HepG2 (cell line): ENCODE measurements around the gene AGAP3. TPM values are rescaled to one million over a fixed set of nuclear protein-coding genes. Genes with fewer than 3 reads are reported as not detected.
A peak's percentile ranks its signal among the peaks of the same experiment; 100 is the strongest.

Experiments used
- ATAC-seq: fragments of 200-7000 bp; cut with Tn5 transposase; 3 replicates; pipeline ENCODE4 v1.9.1; 2020; ENCODE audit warnings: mild to moderate bottlenecking, moderate library complexity
- BruUV-seq: library from RNA; stranded (reverse); fragments of 400-500 nt; replicated peaks from 2 replicates; lab custom pipeline; 2021; lab: Mats Ljungman, UMichigan
- CTCF ChIA-PET: fragments of 300-600 bp; formaldehyde crosslinking; extraction: SDS; loops from one replicate; lab custom pipeline; 2021; ENCODE audit warnings: low total read pairs, inconsistent platforms, low intra/inter-chr PET ratio; lab: Yijun Ruan, JAX
- POLR2A ChIA-PET: fragments of 350-600 bp; sonication (Branson Sonifier 250); formaldehyde crosslinking; loops from one replicate; lab custom pipeline; 2020; ENCODE audit warnings: antibody characterized with exemption, inconsistent platforms; lab: Yijun Ruan, JAX
- DNase-seq: peaks from one replicate; pipeline ENCODE4 v3.0.0-alpha.2; 2015; ENCODE audit warnings: low spot score
- FAIRE-seq: peaks from 3 replicates; lab custom pipeline; 2011; peaks lifted over from hg19 to GRCh38; lab: Jason Lieb, UNC
- H2AFZ ChIP-seq: one replicate; pipeline ENCODE4 v1.6.1; 2011; ENCODE audit warnings: low read length, inconsistent platforms
- H3K27ac ChIP-seq: fragments of 300-600 bp; 3 replicates; pipeline ENCODE4 v1.8.0; 2011; ENCODE audit warnings: mixed run types, mild to moderate bottlenecking, mixed read lengths, low read length, inconsistent platforms; ENCODE audit not compliant: insufficient read depth; ENCODE audit errors: extremely low read length
- H3K27me3 ChIP-seq, 2 experiments: fragments of 200-600 bp in 1 of 2; 2 replicates in 1 of 2; 3 replicates in 1 of 2; pipeline versions ENCODE4 v1.6.0 to v1.8.0; 2011; ENCODE audit warnings: low read length in 2 of 2, mild to moderate bottlenecking in 2 of 2, moderate library complexity in 2 of 2, inconsistent platforms in 1 of 2; ENCODE audit not compliant: insufficient read depth in 2 of 2, control insufficient read depth in 1 of 2
- H3K36me3 ChIP-seq, 2 experiments: fragments of 200-600 bp in 1 of 2; replicated peaks in 1 of 2; 2 replicates in 1 of 2; 3 replicates in 1 of 2; pipeline versions ENCODE4 v1.5.1 to v1.8.0; 2011; ENCODE audit warnings: low read length in 2 of 2, inconsistent platforms in 1 of 2; ENCODE audit not compliant: insufficient read depth in 2 of 2, control insufficient read depth in 1 of 2
- H3K4me1 ChIP-seq: 2 replicates; pipeline ENCODE4 v1.5.1; 2012; ENCODE audit warnings: low read length, inconsistent platforms; ENCODE audit not compliant: insufficient read depth
- H3K4me2 ChIP-seq: 2 replicates; pipeline ENCODE4 v1.6.0; 2011; ENCODE audit warnings: low read depth, low read length, inconsistent platforms
- H3K4me3 ChIP-seq, 3 experiments: fragments of 200-600 bp in 1 of 3; sonication (generic), shearing (Covaris generic) in 1 of 3; replicated peaks in 1 of 3; 2 replicates each; pipeline ENCODE4 v1.5.1; 2011 to 2016; ENCODE audit warnings: low read length in 3 of 3, inconsistent platforms in 2 of 3, low read depth in 2 of 3, mild to moderate bottlenecking in 2 of 3, control low read depth in 1 of 3, mixed read lengths in 1 of 3; ENCODE audit not compliant: insufficient read depth in 1 of 3
- H3K79me2 ChIP-seq: one replicate; pipeline ENCODE4 v1.6.1; 2011; ENCODE audit warnings: low read length, inconsistent platforms; ENCODE audit not compliant: insufficient read depth
- H3K9ac ChIP-seq: 2 replicates; pipeline ENCODE4 v1.6.0; 2011; ENCODE audit warnings: mild to moderate bottlenecking, low read depth, low read length, inconsistent platforms; ENCODE audit not compliant: insufficient read depth
- H3K9me3 ChIP-seq: 2 replicates; pipeline ENCODE4 v1.5.1; 2012; ENCODE audit warnings: mild to moderate bottlenecking, low read length
- H4K20me1 ChIP-seq: 2 replicates; pipeline ENCODE4 v1.6.0; 2011; ENCODE audit warnings: inconsistent platforms, mild to moderate bottlenecking, low read length, moderate library complexity; ENCODE audit not compliant: insufficient read depth
- IRF2 ChIP-seq: IDR thresholded peaks from 2 replicates; pipeline ENCODE4 v1.6.1; 2018; ENCODE audit warnings: missing genetic modification reagents, missing compliant biosample characterization
- MAZ ChIP-seq, 2 experiments: sonication (generic) in 1 of 2; formaldehyde crosslinking in 1 of 2; IDR thresholded peaks; 2 replicates each; pipeline versions ENCODE4 v1.5.0 to v1.6.1; 2012 to 2020; ENCODE audit warnings: low read depth in 2 of 2, mild to moderate bottlenecking in 2 of 2, borderline replicate concordance in 1 of 2, improper control_type of control experiment in 1 of 2, low read length in 1 of 2, missing genetic modification reagents in 1 of 2, moderate library complexity in 1 of 2
- NFE2L1 ChIP-seq: sonication (generic); formaldehyde crosslinking; IDR thresholded peaks from 2 replicates; pipeline ENCODE4 v1.4.0; 2020; ENCODE audit warnings: missing genetic modification reagents, mild to moderate bottlenecking, borderline replicate concordance
- SAP130 ChIP-seq: IDR thresholded peaks from 2 replicates; pipeline ENCODE4 v1.6.1; 2016; ENCODE audit warnings: low read depth
- ZNF142 ChIP-seq: sonication (generic); formaldehyde crosslinking; IDR thresholded peaks from 2 replicates; pipeline ENCODE4 v1.4.0; 2020; ENCODE audit warnings: missing genetic modification reagents
- ZNF451 ChIP-seq: sonication (generic); formaldehyde crosslinking; IDR thresholded peaks from 2 replicates; pipeline ENCODE4 v1.5.0; 2020; ENCODE audit warnings: mild to moderate bottlenecking, missing genetic modification reagents
- ZNF567 ChIP-seq: sonication (generic); formaldehyde crosslinking; IDR thresholded peaks from 2 replicates; pipeline ENCODE4 v1.8.1; 2023; ENCODE audit warnings: mild to moderate bottlenecking, missing genetic modification reagents, borderline replicate concordance
- WGBS: methylation state at CpG from one replicate; pipeline ENCODE4 v1.1.6; 2017; ENCODE audit warnings: low lambda C conversion rate; 5-methylcytosine and 5-hydroxymethylcytosine counted together
- in situ Hi-C: cut with HindIII; loops from 2 replicates; pipeline ENCODE4 v1.10.0; 2017; ENCODE audit warnings: low pct_unique_long_range_greater_than_20kb; ENCODE audit not compliant: extremely low pct_ligation_motif_present
- intact Hi-C: fragments of 100-400 bp; cut with micrococcal nuclease; formaldehyde crosslinking; loops from one replicate; pipeline ENCODE4 v1.10.0; 2022; ENCODE audit not compliant: unreplicated experiment
- polyA plus RNA-seq, 8 experiments: library from polyadenylated mRNA; depleted of rRNA in 3 of 8; stranded (reverse) in 7 of 8; unstranded in 1 of 8; fragments of >200 nt; fragmentation: Illumina TruSeq in 4 of 8; extraction: Trizol in 4 of 8; gene quantifications; 2 replicates each; pipeline versions ENCODE4 v1.2.1 to v1.2.3, GENCODE V29; 2011 to 2016; ENCODE audit warnings: low read depth in 4 of 8, missing spikeins in 1 of 8, mixed read lengths in 1 of 8; ENCODE audit not compliant: insufficient read depth in 1 of 8
- total RNA-seq, 5 experiments: library from RNA; depleted of rRNA; stranded (reverse); fragments of >200 nt; fragmentation: Illumina TruSeq; extraction: Trizol; gene quantifications; 2 replicates each; pipeline ENCODE4 v1.2.3, GENCODE V29; 2016; ENCODE audit warnings: low read depth in 1 of 5
- TF ChIP-seq, protein P1 (sequence below): sonication (generic); formaldehyde crosslinking; IDR thresholded peaks from 2 replicates; pipeline ENCODE4 v1.4.0; 2020; ENCODE audit warnings: missing genetic modification reagents

The AGAP3 gene
- total and polyA plus RNA-seq, 2 of the 13 experiments (the other 11 are each of a cell fraction or from before 2014, with no cell fraction given), result 31.3 to 61.4 TPM

DNA sequence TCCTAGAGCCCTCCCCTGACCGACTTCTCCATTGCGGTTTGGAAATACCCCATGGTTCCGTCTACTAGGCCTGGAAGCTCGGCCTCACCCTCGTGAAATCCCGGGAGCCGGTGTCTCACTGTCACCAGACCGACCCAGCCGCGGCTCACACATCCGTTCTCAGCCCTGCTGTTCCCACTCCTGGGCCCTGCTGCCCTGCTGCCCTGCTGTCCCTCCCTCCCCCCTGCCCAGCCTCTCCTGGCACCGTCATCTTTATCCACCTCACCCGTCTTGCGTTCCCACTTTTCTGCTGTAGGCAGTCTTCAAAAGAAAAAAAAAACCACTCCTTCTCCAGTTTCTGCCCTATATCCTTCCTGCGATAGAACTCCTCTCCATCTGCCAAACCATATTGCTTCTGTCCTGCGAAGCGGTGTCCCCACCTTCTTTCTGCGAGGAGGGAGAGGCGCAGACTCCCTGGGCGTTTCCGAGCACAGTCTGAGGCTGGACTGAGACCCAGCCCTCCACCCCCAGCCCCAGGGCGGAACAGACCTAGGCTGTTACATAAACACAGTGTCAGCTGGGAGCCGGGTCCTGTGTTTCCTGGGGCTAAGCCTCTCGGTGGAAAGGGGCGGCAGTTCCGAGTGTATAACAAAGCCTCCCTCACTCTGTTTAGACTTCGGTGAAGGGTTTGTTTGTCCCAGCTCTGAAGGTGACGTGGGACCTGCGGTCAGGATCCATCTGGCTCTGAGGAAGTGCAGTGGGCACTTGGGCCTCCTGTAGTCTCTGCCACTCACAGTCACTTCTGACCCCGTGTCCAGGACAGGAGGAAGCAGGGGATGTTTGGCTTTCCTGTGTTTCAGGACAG, 2.8 kb downstream of the AGAP3 start (continued):
- TF ChIP-seq MAZ (IDR thresholded peaks at IDR 0.05; ENCODE audit: borderline replicate concordance, low read depth, low read length) (no peak), MAZ (CRISPR knock-in tag; IDR thresholded peaks at IDR 0.05; ENCODE audit: low read depth) (peak; percentile 30; the same call in 1 of the 2 replicates), ZNF451 (CRISPR knock-in tag) (no peak), IRF2 (CRISPR knock-in tag) (peak; percentile 16; the same call in 1 of the 2 replicates)

DNA sequence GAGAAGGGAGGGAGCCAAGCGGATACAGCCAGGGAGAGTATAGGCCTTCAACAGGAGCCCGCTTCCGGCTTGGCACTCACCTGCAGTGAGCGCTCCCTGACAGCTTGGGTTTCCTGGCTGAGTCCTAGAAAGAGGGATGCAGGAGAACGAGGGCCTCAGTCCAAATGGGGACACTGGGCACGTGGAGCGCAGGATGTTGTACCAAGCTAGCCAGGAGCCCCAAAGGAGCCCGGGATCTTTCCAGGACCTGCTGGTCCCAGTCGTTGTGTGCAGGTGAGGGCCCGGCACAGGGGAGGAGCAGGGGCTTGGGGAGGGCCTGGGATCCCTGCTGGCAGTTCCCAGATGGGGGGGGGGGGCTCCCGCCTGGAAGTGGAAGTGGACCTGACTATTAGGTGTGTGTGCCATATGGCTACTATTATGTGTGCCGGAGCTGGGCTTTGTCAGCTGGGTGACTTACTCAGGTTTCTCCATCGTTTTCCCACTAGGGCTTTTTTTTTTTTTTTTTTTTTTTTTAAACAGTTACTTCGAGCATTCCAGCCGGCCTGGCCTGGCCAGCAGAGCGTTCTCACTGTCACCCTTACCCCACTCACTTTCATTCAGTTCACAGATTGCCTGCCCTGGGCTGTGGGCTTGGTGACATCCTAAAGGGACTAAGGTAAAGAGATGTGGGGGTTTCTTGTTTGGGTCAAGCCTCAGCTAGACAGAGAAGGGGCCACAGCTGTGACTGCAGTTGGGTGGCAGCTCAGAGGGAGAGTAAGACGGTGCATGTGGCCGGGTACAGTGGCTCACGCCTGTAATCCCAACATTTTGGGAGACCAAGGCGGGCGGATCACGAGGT, 3.8 kb downstream of the AGAP3 start:
- Histone ChIP-seq H3K4me2 (peak overlapping the region; percentile 97), H3K4me1 (peaks cover 49% of the 10 kb centered on the region), H3K27me3 (no peaks in the 10 kb centered on the region), H3K79me2 (peaks cover 82% of the 10 kb centered on the region), H3K27ac (peak overlapping the region; percentile 70), H2AFZ (no peak overlapping the region), H3K9ac (peak overlapping the region; percentile 88; the same call in 1 of the 2 replicates), H3K9me3 (no peaks in the 10 kb centered on the region), H3K36me3 (peaks cover 8 to 32% of the 10 kb centered on the region in 2 experiments; a peak in 4 of 5 replicates), H3K4me3 (peak overlapping the region in 1 of 3 experiments; percentile 98; a peak in 1 of 6 replicates), H4K20me1 (peaks cover 63% of the 10 kb centered on the region)
- CTCF ChIA-PET, result no interaction called here
- no peak for DNase-seq
- POLR2A ChIA-PET, result interaction anchor here (0.6 to 6.7 kb wide), 4 partner anchors 13 to 62 kb away, joined by 3 to 82 read pairs (median 6); partner anchors contain the start of gene ABCB8
- intact Hi-C loops (loop anchor here (10.0 kb wide), 1 partner anchor 155 kb away; the partner anchor contains the start of gene SMARCD3), in situ Hi-C loops (no loop called here)
- 91% methylated on average over 17 of the region's 22 CpGs for whole genome bisulfite sequencing
- FAIRE-seq, result no peak
- ATAC-seq, result no peak
- no TSS peak for BruUV-seq
- TF ChIP-seq ZNF142 (CRISPR knock-in tag), result no peak
- no peak for TF ChIP-seq SAP130 (CRISPR knock-in tag)
- TF ChIP-seq, protein P1, sequence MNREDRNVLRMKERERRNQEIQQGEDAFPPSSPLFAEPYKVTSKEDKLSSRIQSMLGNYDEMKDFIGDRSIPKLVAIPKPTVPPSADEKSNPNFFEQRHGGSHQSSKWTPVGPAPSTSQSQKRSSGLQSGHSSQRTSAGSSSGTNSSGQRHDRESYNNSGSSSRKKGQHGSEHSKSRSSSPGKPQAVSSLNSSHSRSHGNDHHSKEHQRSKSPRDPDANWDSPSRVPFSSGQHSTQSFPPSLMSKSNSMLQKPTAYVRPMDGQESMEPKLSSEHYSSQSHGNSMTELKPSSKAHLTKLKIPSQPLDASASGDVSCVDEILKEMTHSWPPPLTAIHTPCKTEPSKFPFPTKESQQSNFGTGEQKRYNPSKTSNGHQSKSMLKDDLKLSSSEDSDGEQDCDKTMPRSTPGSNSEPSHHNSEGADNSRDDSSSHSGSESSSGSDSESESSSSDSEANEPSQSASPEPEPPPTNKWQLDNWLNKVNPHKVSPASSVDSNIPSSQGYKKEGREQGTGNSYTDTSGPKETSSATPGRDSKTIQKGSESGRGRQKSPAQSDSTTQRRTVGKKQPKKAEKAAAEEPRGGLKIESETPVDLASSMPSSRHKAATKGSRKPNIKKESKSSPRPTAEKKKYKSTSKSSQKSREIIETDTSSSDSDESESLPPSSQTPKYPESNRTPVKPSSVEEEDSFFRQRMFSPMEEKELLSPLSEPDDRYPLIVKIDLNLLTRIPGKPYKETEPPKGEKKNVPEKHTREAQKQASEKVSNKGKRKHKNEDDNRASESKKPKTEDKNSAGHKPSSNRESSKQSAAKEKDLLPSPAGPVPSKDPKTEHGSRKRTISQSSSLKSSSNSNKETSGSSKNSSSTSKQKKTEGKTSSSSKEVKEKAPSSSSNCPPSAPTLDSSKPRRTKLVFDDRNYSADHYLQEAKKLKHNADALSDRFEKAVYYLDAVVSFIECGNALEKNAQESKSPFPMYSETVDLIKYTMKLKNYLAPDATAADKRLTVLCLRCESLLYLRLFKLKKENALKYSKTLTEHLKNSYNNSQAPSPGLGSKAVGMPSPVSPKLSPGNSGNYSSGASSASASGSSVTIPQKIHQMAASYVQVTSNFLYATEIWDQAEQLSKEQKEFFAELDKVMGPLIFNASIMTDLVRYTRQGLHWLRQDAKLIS (CRISPR knock-in tag), result no peak
- TF ChIP-seq ZNF567 (CRISPR knock-in tag), result no peak
- TF ChIP-seq NFE2L1 (CRISPR knock-in tag), result no peak
